Measurements from ENCODE around the gene RDX.

RDX gene

DNA sequence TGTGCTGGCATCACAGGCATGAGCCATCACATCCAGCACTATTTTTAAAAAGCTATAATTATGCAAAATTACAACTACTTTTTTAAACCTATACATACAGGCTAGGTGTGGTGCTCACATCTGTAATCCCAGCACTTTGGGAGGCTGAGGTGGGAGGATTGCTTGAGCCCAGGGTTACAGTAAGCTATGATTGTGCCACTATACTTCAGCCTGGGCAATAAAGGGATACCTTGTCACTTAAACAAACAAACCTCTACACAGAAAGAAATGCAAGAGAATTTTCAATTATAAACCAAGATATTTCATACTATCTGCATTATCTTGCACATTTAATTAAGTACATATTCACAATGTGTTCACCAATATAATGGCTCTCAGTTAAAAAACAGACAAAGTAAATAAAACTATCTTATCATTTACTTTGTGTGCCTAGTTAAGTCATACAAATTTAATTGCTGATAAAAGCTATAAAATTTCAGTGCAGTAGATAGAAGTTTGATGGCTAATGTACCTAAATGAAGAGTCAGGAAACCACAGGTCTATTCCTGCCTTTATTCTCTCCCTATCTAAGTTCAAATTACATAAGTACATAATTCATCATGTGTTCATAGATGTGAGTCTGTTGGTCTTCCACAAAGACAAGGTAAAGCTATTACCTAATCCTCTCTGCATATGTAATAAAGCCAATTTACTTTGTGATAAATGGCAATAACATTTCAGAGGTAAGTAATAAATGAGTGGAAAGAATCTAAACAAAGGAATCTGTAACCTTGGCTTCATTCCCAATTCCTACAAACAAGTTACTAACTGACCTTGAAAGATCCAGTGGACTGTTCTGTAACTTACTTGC is 9.0 kb upstream of the RDX start:
- H3K27ac ChIP-seq: peak overlapping the region; percentile 45
- TF ChIP-seq, protein P1, sequence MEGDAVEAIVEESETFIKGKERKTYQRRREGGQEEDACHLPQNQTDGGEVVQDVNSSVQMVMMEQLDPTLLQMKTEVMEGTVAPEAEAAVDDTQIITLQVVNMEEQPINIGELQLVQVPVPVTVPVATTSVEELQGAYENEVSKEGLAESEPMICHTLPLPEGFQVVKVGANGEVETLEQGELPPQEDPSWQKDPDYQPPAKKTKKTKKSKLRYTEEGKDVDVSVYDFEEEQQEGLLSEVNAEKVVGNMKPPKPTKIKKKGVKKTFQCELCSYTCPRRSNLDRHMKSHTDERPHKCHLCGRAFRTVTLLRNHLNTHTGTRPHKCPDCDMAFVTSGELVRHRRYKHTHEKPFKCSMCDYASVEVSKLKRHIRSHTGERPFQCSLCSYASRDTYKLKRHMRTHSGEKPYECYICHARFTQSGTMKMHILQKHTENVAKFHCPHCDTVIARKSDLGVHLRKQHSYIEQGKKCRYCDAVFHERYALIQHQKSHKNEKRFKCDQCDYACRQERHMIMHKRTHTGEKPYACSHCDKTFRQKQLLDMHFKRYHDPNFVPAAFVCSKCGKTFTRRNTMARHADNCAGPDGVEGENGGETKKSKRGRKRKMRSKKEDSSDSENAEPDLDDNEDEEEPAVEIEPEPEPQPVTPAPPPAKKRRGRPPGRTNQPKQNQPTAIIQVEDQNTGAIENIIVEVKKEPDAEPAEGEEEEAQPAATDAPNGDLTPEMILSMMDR (IDR thresholded peaks at IDR 0.05): no peak
- no peak for TF ChIP-seq ZFX (IDR thresholded peaks at IDR 0.05; ENCODE audit: borderline replicate concordance)

- TF ChIP-seq ZFX (IDR thresholded peaks at IDR 0.05; ENCODE audit: borderline replicate concordance): no peak
- TF ChIP-seq, protein P1 (IDR thresholded peaks at IDR 0.05): no peak
- no peak overlapping the region for H3K27ac ChIP-seq
Measured at GRCh38 chr11:110303414-110303826, 7.0 kb upstream of the RDX start.

DNA sequence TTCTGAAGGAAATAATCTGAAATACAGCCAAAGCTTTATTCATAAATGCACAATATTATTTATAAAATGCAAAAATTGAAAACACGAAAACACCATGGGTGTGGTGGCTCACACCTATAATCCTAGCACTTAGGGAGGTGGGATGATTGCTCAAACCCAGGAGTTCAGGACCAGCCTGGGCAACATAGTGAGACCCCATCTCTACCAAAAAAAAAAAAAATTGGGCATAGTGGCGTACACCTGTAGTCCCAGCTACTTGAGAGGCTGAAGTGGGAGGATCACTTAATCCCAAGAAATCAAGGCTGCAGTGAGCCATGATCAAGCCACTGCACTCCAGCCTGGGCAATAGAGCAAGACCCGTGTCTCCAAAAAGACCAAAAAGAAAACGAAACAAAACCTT is 5.2 kb upstream of the RDX start:
- H3K27ac ChIP-seq: no peak overlapping the region
- TF ChIP-seq, protein P1 (IDR thresholded peaks at IDR 0.05): no peak
- no peak for TF ChIP-seq ZFX (IDR thresholded peaks at IDR 0.05; ENCODE audit: borderline replicate concordance)

- no peak for TF ChIP-seq ZFX (IDR thresholded peaks at IDR 0.05; ENCODE audit: borderline replicate concordance)
- no peak overlapping the region for H3K27ac ChIP-seq
Measured at GRCh38 chr11:110301032-110301431, 4.6 kb upstream of the RDX start.

- TF ChIP-seq, protein P1 (IDR thresholded peaks at IDR 0.05): no peak
- no peak overlapping the region for H3K27ac ChIP-seq
Measured at GRCh38 chr11:110299006-110299785, 2.8 kb upstream of the RDX start.

DNA sequence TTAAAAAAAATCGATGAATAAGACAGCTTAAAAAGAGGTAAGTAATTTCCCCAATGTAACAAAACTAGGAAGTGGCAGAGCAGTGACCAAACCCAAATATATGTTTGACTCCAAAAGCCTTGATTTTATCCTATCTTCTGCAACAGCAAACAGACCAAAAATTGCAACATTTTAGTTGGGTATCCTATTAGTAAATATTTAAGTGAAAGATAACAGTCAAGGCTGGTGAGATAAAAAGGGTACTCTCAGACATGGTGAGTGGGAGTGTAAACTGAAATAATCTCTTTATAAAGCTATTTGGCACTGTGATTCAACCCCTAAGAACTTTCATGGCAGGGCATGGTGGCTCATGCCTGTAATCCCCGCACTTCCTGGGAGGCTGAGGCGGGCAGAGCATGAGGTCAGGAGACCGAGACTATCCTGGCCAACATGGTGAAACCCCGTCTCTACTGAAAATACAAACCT is 1.9 kb upstream of the RDX start:
- no peak overlapping the region for H3K27ac ChIP-seq
- no peak for TF ChIP-seq ZFX (IDR thresholded peaks at IDR 0.05; ENCODE audit: borderline replicate concordance)
- TF ChIP-seq, protein P1 (IDR thresholded peaks at IDR 0.05): no peak

- TF ChIP-seq ZFX (IDR thresholded peaks at IDR 0.05; ENCODE audit: borderline replicate concordance): no peak
- TF ChIP-seq, protein P1 (IDR thresholded peaks at IDR 0.05): no peak
- H3K27ac ChIP-seq: peak overlapping the region; percentile 80
Measured at GRCh38 chr11:110297726-110298300, 1.4 kb upstream of the RDX start.
